T-helper 1 cell treated with Interleukin-12 subunit alpha and Interleukin-12 subunit beta and Interleukin-4 antibody, amounts not matched to agents 30 ng/mL and 1 ng/mL, for 36 hours (primary cell): Measurements from ENCODE around the gene CCDC57. TPM values are rescaled to one million over a fixed set of nuclear protein-coding genes. Genes with fewer than 3 reads are reported as not detected.

Experiments used
- intact Hi-C: fragments of 100-400 bp; cut with micrococcal nuclease; formaldehyde crosslinking; loops from one replicate; pipeline ENCODE4 v1.15.1; 2024
- total RNA-seq: library from RNA; stranded (reverse); gene quantifications from 2 replicates; pipeline ENCODE4 v1.2.3, GENCODE V29; 2022

Gene CCDC57
- total RNA-seq, 1 donor from 2014 or later, result 75.3 TPM

DNA sequence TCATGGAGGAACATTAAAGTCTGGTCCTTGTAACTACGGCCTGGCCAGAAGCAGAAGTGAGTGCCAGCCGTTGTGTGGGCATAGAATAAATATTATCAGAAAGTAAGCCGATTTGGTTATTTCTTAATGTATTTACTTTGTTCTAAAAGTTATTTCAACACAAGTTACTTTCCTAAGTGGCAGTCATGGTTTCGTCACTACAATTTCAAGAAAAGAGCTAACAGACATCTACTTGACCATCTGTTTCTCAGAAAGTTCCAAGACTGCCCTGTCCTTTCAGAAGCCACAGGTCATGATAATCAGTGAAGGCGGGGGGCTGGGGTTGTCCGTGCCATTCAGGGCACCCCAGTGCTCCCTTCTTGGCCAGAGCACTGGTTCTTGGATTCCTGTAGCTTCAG is 99.7 kb downstream of the CCDC57 start:
- intact Hi-C loops, result no loop called here

DNA sequence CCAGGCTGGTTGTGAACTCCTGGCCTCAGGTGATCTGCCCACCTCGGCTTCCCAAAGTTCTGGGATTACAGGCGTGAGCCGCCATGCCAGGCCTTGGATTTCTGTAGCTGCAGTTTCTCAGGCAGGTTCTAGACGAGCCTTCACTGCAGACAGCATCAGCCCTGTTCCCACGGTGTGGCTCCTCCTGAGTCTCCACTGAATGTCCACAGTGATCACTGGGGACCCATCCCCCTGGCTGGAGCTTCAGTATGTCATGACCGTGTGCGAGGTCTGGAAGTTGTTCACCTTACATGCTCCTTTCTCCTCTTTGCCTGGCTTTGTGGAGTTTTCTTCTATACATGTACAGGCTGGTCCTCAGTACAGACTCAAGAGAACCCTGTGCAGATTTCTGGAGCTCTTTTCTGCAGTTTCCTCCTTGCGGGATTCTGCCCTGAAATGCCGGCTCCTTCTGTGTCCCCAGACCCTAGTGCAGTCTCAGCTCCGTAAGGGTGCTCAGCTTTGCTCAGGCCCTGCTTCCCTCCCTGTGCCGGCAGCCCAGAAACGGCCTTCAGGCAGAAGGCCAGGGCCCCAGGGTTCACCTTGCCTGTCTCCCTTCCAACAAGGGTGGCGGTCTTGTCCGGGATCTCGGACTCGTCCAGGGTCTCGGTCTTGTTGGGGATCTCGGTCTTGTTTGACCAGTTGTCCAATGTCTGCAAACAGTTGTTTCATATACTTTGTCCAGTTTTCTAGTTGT is 100.3 kb downstream of the CCDC57 start:
- intact Hi-C loops, result no loop called here

GRCh38 chr17:82110298-82110697 is 102.3 kb downstream of the CCDC57 start:
- intact Hi-C loops, result loop anchor here (1.0 kb wide), 1 partner anchor 12 kb away; the partner anchor contains the start of gene FASN

- intact Hi-C loops, result no loop called here
These were observed 103.6 kb downstream of the CCDC57 start for GRCh38 chr17:82108961-82109475.

- intact Hi-C loops, result no loop called here
These were observed 104.1 kb downstream of the CCDC57 start for GRCh38 chr17:82108496-82108945.

GRCh38 chr17:82108038-82108437 is 104.6 kb downstream of the CCDC57 start:
- intact Hi-C loops, result no loop called here

DNA sequence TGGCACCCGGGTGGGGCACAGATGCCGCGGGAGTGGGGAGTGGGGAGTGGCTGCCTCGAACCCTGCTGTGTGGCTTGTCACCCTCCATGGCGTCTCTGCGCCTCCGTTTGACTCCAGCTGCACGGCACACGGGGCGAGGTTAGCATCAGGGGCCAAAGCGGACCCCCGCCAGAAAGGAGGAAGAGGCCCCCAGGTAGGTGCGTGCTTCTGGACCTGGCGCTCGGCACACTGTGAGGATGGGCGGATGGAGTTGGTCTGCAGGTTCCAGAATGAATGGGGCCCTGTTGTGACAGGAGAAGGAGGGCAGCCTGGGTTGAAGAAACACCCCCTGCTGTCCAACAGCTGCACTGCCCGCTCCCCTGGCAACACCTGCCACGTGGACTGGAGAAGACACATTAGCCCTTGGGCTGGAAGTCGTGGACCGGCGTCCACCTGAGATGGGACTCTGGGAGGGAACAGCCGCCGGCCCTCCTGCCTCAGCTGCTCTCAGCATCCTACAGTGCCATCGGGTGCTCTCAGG is 105.2 kb downstream of the CCDC57 start:
- intact Hi-C loops, result no loop called here

DNA sequence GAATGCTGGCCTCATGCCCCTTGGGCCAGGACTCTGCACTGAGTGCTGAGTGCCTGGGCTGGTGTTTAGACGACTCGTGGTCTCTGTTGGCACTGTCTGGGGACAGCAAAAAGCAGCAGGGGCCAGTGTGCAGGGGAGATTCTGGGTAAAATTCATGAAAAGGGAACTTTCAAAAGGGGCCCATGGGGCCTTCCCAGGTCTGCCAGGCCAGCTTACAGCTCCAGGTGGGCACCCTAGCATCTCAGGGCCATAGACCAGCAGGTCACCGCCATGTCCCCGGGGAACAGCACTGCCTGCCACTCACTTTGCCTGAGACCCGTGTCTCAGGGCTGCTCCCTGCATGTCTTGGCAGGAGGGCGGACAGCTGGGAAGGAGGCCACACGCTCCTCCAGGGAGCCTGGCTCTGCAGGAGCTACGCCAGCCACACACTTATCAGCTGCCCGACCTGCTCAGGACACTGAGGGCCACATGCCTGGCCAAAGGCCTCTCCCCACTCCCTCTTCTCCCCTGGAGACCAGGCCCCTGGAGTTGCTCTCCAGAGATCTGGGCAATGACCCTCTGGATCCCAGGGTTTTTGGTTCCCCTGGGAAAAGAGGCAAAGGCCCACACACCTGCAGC is 105.8 kb downstream of the CCDC57 start:
- intact Hi-C loops, result loop anchor here (1.0 kb wide), 3 partner anchors 8 to 48 kb away; partner anchors contain the start of gene FASN

DNA sequence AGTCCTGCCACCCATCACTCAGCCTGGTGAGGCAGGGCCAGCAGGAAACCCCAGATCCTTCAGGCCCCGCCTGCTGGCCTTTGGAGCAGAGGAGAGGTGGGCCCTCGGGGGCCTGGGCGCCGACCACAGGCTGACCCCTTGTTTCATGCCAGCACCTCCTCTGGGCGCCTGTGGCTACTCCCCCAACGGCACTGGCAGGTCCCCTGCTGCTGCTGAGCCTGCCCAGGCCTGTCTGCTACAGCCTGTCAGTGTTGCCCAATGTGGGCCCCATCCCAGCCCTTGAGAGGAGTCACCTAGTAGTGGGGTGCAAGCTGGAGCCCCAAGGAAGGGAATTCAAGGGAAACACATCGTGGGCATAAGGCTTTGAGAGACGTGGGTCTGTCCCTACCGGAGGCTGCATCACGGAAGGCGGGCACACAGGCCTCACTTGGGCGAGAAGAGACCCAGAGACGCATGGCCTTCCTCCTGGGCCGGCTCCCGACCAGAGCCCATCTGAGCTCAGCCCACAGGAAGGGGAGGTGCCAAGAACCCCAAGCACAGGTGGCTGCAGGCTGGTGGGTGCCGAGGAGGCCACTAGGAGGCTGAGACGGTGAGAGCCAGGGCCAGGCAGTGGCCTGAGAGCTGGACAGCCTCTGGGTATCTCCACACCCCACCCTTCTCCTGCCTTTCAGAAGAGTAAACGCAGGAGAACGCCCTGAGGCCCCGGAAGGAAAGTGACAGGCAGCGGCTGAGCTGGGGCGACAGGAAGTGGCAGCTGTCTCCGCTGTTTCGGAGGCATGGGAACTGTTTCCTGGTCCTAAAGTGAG is 106.6 kb downstream of the CCDC57 start:
- intact Hi-C loops, result loop anchor here (1.0 kb wide), 3 partner anchors 8 to 48 kb away; partner anchors contain the start of gene FASN

GRCh38 chr17:82105417-82105881 is 107.2 kb downstream of the CCDC57 start:
- intact Hi-C loops, result no loop called here

- intact Hi-C loops, result no loop called here
These were observed 107.7 kb downstream of the CCDC57 start for GRCh38 chr17:82104797-82105416.

GRCh38 chr17:82103553-82104451 is 108.8 kb downstream of the CCDC57 start:
- intact Hi-C loops, result no loop called here

DNA sequence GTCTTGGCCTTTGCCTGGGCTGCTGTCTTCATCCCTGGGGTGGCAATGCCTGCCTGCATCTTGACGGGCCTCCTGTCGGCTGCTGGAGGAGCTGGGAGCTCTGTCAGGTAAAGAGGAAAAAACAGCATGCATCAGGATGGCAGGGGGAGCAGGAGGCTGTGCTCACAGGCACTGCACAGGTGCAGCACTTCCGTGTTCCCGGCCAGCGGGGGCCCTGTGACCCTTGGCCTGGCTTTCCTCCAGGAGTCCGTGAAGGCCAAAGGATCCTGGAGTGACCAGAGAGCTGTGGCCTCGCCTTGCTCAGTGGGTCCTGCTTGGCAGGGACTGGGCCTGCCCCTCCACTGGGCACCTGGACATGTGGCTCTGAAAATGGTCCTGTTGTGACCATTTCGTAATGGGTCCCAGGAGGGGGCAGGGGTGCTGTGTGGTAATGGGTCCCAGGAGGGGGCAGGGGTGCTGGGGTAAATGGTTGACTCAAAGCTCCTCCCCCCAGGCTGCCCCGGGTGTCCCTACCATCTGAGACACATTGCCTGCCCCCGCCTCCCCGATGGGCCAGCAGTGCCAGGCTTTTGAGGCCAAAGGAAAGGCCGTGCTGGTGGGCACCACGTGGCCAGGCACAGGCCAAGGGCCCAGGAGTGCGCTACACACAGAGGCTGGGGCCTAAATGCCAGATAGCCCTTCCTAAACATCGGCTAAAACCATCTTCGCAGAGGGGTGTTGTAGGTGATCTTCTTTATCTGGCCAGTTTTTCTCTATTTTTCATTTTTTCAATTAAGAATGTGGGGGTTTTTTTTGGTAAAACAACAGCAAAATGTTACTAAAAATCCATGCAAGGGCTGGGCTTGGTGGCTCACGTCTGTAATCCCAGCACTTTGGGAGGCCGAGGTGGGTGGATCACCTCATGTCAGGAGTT is 110.6 kb downstream of the CCDC57 start:
- intact Hi-C loops, result no loop called here

DNA sequence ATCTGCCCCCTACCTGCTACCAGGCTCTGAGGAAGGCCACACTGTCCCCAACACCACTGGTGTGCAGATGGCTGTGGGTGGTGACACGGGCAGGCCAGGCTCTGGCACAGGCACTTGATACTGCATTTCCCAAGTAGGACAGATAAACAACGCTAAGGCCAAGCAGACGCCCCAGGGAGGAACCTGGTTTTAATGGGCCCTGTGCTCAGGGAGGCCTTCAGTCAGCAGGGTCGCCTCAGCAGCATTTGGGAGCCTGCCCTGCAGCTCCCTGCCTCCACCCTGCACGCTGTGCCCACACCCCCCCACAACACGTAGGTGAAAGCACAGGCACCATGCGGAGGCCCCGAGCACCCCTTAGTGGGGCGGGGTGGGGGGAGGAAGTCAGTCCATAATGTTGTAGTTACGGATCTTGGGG is 111.3 kb downstream of the CCDC57 start:
- intact Hi-C loops, result no loop called here

DNA sequence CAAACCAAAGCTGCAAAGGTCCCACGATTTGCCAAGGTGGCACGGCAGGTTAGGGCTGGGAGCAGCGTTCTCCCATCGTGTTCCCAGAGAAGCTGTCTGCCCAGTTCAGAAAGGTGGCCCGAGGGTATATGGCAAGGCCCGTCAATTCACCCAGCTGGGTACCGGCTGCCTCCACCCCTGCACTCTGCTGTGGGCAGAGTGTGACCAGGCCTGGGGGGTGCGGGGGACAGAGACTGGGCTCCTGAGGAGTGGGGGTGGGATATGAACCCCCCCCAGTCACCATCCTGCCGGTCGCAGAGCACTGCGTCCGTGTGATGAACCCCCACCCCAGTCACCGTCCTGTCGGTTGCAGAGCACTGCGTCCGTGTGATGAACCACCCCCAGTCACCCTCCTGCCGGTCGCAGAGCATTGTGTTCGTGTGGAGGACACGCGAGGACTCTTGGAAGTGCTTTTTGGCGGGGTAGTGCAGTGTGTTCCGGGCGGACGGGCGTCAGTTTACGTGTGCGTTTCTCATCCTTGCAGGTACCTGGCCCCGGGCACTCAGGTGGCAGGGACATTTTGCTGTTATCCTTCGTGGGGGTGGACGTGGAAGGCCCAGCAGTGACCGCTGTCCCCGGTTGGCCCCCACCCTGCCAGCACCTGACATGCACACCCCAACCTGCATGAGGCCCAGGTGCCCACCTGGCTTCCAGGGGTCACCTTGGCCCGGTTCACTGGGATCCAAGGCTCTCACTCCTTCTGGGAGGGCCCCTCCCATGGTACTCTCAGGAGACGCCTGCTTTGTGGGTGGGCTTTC is 111.9 kb downstream of the CCDC57 start:
- intact Hi-C loops, result no loop called here

DNA sequence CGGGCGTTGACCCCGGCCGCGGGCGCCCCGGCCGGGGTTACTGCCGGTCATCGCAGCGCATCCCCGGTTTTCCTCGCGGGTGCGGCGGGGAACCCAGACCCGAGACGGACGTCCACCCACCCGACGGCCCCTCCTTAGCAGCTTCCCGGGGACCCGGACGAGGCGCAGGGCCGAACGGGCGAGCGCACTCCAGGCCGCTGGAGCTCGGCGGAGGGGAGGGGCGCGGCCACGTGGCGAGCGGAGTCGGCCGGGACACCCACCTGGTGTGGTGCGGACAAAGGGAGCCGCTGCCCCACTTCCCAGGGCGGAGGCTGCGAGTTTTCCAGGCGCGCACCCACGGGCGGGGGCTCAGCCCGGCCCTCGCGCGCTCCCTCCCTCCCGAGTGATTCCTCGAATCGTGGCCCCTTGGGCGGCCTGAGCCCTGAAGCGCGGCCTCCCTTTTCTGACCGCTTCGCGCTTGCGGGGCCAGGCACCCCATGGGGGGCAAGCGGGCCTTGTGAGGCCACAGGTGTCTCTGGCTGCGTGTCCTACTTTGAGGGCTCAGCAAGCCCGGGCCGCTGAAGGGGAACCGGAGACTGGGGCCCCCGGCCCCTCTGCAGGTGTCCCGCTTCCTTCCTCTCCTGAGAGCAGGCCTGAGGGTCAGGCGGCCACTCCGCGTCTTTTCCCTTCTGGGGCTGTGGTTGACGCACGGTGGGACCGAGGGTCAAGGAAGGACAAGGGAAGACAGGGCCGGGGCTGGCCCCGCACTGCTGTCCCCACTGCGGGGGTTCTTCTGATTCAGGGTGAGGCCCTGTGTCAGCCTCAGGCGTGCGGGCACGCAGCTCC is 113.5 kb downstream of the CCDC57 start:
- intact Hi-C loops, result loop anchor here (1.0 to 5.0 kb wide), 10 partner anchors 7 to 239 kb away; partner anchors contain the start of genes ASPSCR1, DCXR, DUS1L and GPS1
